GF-D8 (cell line): ENCODE results near the gene HNRNPAB.
A peak's percentile ranks its signal among the peaks of the same experiment; 100 is the strongest.
"Not testable (repeated sequence)": the region's sequence is repeated elsewhere in the genome, so short reads cannot be mapped to it uniquely, and the experiment has no call there.

Experiments
- DNase-seq: peaks from one replicate; lab custom pipeline; 2025; lab: John Stamatoyannopoulos, UW

The HNRNPAB gene

DNA sequence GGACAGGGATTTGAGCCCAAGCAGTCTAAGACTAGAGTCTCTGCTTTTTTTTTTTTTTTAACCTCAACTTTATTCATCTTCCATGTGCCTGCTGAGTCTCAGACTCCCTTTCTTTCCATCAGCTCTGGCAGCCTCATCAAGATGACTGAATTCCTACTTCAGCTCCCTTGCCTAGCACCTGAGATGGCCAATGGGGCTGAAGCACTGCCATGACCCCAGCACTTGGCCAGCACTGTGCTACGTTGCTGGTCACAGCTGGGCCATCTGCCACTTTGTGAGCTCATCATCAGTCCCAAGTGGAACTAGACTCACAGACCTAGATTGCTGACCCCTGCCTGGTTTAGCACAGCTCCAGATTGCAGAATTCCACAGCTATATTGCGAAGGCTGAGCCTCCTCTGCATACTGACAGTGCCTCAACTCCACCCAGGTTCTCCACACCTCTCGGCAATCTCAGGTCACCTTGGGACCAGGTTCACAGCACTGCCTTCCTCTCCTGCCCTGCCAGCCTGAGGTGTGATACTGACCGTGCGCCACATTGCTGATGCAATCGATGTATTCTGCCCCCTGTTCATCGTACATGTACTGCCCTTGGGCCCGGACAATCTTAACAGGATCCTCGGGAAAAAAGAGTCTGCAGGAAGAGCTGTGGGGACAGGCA, 26.7 kb downstream of the HNRNPAB start:
- no peak for DNase-seq

DNA sequence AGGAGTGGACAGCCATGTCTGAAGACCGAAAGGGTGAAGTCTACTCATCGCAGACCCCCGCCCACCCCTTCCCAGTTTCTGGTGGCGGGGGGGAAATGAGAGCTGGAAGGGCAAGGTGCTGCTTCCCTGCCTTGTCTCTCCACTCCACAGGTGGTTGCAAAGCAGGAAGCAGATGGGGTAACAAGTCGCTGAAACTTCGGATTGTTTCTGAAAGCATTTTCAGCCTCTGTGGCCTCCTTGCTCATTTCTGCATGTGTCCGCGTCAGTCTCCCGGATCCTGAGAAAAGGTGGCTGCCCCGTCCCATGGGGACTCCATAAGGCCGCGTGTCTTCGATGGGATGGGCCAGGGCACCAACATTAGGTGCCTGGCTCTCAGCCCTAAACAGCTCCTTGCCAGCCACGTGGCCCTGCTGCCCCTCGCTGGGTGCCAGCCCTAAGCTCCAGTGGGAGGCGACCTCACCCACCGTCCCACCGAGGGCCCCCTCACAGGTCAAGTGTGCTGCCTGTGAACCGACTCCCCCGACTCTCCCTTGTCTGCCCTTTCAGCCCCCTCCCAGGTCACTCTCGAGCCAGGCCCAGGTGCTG, 27.3 kb downstream of the HNRNPAB start:
- DNase-seq, result no peak

GRCh38 chr5:178232124-178232919, 28.0 kb downstream of the HNRNPAB start, which contains the start of gene PHYKPL:
Gene PHYKPL (minus strand): TSS chr5:178232802. CDS start chr5:178232550, 252 bp downstream.
- DNase-seq, result peak; percentile 13

GRCh38 chr5:178232920-178233429, 28.6 kb downstream of the HNRNPAB start:
- no peak for DNase-seq

- no peak for DNase-seq
Observed at GRCh38 chr5:178234121-178234749, 29.9 kb downstream of the HNRNPAB start.

DNA sequence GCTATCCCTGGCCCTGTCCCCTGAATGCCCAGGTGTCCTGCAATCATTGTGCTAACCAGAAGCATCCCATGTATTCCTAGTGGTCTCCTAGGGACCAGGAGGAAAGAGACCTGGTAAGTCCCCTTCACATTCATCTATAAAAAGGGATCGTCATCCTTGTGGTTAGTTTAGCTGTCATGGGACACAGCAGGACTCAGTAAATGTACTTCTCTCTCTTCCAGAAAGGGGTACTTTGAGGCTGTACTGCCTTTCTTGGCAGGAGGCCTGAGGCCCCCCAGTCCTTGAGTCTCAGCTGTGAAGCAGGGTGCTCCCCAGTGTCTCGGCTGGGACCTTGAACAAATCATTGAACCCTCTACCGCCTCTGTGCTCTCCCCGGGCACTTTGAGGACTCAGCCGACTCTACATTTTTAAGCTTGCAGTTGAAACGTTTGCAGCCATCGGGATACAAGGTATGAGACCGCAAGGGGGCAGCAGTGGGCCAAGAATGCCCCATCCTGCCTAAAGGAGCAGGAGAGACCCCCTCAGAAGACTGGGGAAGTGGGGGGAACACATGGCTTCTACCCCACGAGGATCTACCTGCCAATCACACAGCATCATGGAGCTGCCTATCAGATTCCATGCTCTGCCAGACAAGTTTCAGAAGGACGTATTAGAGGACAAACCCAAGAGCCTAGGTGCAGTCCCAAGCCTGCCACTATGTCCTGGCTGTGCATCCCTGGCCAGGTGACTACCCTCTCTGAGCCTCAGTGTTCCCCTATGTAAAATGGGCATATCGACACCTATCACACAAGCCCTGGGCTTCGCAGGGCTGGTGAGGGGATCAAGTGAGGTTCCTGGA, 30.6 kb downstream of the HNRNPAB start:
- DNase-seq, result peak; percentile 40

DNA sequence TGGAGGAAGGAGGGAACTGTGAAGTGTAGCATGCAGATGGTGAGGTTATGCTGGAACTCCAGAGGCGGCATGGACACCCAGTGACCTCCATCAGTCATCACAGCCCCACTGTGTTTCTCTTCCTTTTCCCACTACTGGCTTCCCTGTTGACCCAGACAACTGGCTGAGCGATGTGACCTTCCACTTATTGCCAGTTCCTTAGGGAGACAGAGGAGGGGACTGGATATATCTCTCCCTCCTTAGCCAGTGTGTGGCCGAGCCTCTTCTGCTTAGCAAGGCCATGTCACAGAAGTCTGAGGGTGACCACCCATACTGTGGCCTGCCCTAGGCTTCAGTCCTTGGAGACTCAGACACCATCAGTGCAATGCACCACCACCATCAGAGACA, 31.2 kb downstream of the HNRNPAB start:
- no peak for DNase-seq

DNA sequence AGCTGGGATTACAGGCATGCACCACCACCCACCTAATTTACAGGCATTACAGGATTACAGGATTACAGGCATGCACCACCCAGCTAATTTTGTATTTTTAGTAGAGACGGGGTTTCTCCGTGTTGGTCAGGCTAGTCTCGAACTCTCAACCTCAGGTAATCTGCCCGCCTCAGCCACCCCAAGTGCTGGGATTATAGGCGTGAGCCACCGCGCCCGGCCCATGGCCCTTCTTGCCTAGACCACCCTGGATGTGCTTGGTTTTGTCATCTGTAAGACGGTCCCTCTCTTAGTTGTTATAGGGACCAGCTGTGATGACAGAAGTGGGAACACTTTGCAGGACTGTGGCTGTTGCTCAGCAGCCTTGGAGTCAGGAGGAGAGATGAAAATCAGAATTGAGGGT, 31.8 kb downstream of the HNRNPAB start:
- no peak for DNase-seq

- no peak for DNase-seq
Observed at GRCh38 chr5:178236679-178237078, 32.3 kb downstream of the HNRNPAB start.

DNA sequence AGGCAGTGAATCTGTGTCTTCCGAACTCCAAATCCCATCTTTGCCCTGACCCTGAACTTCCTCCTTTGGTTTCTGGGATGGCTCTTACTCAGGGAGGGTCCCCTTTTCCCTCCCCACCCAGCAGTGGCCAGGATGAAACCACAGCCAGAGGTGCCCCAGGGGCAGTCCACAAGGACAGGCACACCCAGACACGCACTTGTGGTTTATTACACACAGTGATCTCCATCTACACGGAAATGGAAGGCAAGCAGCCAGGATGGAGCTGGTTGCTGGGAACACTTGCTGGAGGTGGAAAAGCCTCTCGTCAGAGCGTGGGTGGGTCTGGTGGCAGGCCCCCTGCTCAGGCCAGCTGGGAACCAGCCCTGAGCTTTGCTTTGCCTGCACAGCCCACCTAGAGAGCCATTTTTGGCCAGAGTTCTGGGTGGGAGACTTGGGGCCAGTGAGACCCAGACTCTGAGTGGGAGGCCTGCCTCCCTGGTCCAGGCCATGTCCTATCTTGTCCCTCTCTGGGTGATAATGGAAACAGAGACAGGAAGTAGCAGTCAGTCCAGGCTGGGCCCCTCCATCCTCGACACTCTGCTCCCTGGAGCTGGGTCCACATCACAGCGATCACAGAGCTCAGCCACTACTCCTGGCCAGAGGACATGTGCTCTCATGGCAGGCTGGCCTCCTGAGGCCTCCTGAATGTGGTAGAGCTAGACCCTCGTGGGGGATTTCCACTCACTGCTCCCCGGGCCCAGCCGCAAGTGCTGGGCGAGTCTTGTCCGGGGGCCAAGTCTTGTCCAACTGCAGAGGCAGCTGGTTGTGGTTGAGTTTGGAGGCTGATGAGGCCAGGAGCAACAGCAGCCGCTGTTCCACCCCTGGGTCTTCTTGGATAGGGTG, 33.3 kb downstream of the HNRNPAB start:
- DNase-seq, result no peak

DNA sequence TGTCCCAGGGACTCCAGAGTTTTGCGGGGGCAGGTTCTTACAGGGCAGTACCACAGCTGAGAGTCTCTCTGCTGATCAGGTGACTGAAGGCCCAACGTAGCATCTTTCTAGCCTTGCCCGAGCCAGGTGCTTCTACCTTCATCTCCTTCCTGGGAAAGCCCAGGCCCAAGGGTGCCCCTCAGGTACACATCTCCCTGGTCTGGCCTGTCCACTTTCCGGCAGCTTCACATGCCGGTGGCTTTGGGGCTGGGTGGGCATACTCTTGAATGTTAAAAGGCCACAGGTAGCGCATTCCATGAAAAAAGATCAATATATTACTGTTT, 33.9 kb downstream of the HNRNPAB start:
- DNase-seq, result no peak

GRCh38 chr5:178238711-178239592, 34.6 kb downstream of the HNRNPAB start:
- DNase-seq, result no peak

DNA sequence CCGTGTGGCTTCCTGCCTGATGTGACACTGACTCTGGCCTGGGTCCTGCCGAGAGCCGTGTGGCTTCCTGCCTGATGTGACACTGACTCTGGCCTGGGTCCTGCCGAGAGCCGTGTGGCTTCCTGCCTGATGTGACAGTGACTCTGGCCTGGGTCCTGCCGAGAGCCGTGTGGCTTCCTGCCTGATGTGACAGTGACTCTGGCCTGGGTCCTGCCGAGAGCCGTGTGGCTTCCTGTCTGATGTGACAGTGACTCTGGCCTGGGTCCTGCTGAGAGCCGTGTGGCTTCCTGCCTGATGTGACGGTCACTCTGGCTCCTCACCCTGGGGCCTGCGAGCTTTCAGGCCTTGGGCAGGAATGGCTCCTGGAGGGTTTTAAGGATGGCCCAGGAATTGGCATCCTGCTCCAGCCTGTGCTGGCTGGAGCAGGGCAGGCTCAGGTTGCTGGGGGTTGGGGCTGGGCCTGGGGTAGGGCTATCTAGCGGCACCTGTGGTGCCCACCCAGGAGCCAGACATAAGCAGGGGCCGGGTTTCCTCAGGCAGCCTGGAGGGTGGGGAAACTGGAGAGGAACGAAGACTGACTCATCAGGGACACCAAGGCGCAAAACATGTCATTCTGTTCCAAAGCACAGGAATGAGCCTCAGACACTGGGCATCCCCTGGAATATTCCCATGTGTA, 35.4 kb downstream of the HNRNPAB start:
- DNase-seq, result not testable (repeated sequence)

GRCh38 chr5:178240341-178240741, 36.0 kb downstream of the HNRNPAB start:
- no peak for DNase-seq

- peak; percentile 71 for DNase-seq
Observed at GRCh38 chr5:178240766-178241165, 36.4 kb downstream of the HNRNPAB start.

DNA sequence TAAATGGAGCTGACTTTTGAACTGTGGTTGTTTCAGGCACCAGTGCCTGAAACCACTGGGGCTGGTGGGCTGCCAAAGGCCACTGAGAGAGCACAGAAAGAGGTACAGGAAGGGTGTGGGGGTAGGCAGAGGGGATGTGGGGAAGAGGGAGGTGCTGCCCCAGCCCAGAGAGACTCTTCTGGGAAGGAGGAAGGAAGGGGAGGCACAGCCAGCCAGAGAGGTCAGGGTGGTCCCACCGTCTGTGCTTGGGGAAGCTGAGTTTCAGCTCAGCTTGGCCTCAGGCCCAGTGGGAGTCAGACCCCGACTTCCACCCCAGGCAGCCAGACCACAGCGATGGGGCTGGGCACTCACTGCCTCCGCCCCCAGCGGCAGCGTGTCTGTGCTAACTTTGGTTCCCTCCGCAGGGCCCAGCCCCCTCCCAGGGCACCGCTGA, 36.9 kb downstream of the HNRNPAB start:
- peak; percentile 88 for DNase-seq

DNA sequence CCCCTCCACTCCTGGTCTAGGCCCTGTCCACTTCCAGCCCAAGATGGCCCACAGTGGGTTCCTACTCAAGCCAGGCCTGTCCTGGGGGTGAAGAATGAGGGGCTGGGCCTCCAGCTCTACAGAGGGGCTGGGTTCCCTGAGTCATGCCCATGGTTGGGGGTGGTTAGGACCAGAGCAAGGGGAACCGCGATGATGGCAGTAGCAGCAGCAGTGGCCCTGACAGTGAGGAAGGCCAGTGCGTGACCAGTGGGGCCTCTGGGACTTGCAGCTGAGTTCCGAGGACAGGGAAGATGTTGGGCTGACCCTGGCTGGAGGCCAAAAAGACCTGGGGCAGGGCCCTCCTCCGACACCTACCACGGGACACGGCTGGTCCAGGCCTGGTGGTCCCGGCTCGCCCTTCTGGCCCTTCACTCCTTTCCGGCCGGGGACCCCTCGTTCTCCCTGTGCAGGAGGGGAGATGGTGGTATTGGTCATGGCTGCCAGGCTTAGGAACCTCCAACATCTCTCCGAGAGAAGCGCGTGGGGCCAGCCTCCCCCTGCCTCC, 37.4 kb downstream of the HNRNPAB start:
- no peak for DNase-seq

- no peak for DNase-seq
Observed at GRCh38 chr5:178242416-178242815, 38.1 kb downstream of the HNRNPAB start.

- no peak for DNase-seq
Observed at GRCh38 chr5:178244576-178244975, 40.2 kb downstream of the HNRNPAB start.
